ENCODE measurements around the gene FGF11. TPM values are rescaled to one million over a fixed set of nuclear protein-coding genes. Genes with fewer than 3 reads are reported as not detected.

The FGF11 gene
- total RNA-seq, 6 donors from 2014 or later = 0.15 to 2.0 (median 0.57) TPM; not detected in 1

GRCh38 chr17:7427549-7427948 lies 11.8 kb upstream of the FGF11 start:
- H3K4me3 ChIP-seq = no peak overlapping the region
- ATAC-seq (ENCODE audit: low FRiP score in 2 of 2) = no peak
- TF ChIP-seq POLR2AphosphoS5 (IDR thresholded peaks at IDR 0.05) (no peak), POLR2A (IDR thresholded peaks at IDR 0.05) (no peak), EP300 (IDR thresholded peaks at IDR 0.05) (no peak)
- TF ChIP-seq, protein P1, sequence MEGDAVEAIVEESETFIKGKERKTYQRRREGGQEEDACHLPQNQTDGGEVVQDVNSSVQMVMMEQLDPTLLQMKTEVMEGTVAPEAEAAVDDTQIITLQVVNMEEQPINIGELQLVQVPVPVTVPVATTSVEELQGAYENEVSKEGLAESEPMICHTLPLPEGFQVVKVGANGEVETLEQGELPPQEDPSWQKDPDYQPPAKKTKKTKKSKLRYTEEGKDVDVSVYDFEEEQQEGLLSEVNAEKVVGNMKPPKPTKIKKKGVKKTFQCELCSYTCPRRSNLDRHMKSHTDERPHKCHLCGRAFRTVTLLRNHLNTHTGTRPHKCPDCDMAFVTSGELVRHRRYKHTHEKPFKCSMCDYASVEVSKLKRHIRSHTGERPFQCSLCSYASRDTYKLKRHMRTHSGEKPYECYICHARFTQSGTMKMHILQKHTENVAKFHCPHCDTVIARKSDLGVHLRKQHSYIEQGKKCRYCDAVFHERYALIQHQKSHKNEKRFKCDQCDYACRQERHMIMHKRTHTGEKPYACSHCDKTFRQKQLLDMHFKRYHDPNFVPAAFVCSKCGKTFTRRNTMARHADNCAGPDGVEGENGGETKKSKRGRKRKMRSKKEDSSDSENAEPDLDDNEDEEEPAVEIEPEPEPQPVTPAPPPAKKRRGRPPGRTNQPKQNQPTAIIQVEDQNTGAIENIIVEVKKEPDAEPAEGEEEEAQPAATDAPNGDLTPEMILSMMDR (IDR thresholded peaks at IDR 0.05) = no peak
- no peaks in the 10 kb centered on the region for H3K9me3 ChIP-seq
- DNase-seq = no peak
- WGBS, 2 donors = 88 to 93% methylated on average over 7 of the region's 7 CpGs
- H3K27me3 ChIP-seq = no peaks in the 10 kb centered on the region
- no peak overlapping the region for H3K27ac ChIP-seq
- H3K4me1 ChIP-seq = no peaks in the 10 kb centered on the region
- no peaks in the 10 kb centered on the region for H3K36me3 ChIP-seq

DNA sequence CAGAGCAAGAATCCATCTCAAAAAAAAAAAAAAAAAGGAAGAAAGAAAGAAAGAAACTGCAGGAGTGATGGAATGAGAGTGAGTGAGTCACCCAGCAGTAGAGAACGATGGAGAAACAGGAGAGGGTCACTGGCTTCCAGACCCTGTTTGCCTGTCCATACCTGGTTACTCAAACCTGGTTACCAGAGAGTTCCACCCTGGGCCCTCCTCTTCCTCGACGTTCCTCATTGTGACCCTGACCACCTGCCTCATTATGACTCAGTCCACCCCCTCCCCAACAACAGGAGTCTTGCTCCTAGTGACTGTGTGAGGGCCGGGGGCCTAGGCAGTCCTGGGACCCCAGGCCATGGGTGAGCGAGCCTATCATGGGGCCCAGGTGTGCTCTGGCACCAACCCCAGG lies 10.8 kb upstream of the FGF11 start, which contains the start of gene SPEM3:
Gene SPEM3 (plus strand): TSS at position 301 of the 400 bp plus-strand sequence. CDS start 46 bp downstream, at position 347.
- no peak within 1 kb of the TSS for H3K27ac ChIP-seq
- no peaks in the 10 kb centered on the region for H3K27me3 ChIP-seq
- no peaks in the 10 kb centered on the region for H3K36me3 ChIP-seq
- ATAC-seq (ENCODE audit: low FRiP score in 2 of 2) (no peak), DNase-seq (no peak)
- WGBS, 2 donors = 75 to 77% methylated on average over 5 of the region's 5 CpGs
- H3K9me3 ChIP-seq = no peaks in the 10 kb centered on the region
- TF ChIP-seq POLR2A (IDR thresholded peaks at IDR 0.05) (no peak), POLR2AphosphoS5 (IDR thresholded peaks at IDR 0.05) (no peak), EP300 (IDR thresholded peaks at IDR 0.05) (no peak)
- TF ChIP-seq, protein P1 (IDR thresholded peaks at IDR 0.05) = no peak
- H3K4me1 ChIP-seq = no peaks in the 10 kb centered on the region
- H3K4me3 ChIP-seq = no peak within 1 kb of the TSS

DNA sequence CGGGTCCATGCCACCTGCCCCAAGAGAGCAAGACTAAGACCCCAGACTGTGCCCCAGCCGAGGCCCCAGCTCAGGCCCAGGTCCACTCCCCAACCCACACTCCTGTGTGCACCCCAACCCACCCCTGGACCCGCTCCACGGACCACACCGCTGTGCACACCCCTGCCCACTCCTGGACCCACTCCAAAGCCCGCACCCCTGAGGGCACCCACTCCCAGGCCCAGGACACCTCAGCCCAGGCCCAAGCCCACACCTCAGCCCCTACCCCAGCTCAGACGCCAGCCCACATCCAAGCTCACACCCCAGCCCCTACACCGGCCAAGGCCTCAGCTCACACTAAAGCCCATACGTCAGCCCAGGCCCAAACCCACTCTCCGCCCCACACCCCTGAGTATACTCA lies 9.6 kb upstream of the FGF11 start:
- no peaks in the 10 kb centered on the region for H3K27me3 ChIP-seq
- no peak overlapping the region for H3K4me3 ChIP-seq
- H3K27ac ChIP-seq = no peak overlapping the region
- 90 to 93% methylated on average over 8 to 10 of the region's 10 CpGs for whole genome bisulfite sequencing, 2 donors
- no peaks in the 10 kb centered on the region for H3K36me3 ChIP-seq
- peaks cover 0 to 1% (median under 1%) of the 10 kb centered on the region in 4 donors for H3K4me1 ChIP-seq
- ATAC-seq (ENCODE audit: low FRiP score in 2 of 2) = no peak
- no peaks in the 10 kb centered on the region for H3K9me3 ChIP-seq
- no peak for TF ChIP-seq POLR2A (IDR thresholded peaks at IDR 0.05)
- DNase-seq = peak in 1 of 2 donors; percentile 70

- Histone ChIP-seq H3K9me3 (no peaks in the 10 kb centered on the region), H3K4me1 (peaks cover 9 to 14% (median 11%) of the 10 kb centered on the region in 4 donors), H3K27me3 (no peaks in the 10 kb centered on the region), H3K4me3 (no peak overlapping the region), H3K27ac (no peak overlapping the region), H3K36me3 (no peaks in the 10 kb centered on the region)
- DNase-seq (no peak), ATAC-seq (ENCODE audit: low FRiP score in 2 of 2) (no peak)
- TF ChIP-seq POLR2AphosphoS5 (IDR thresholded peaks at IDR 0.05) (no peak), EP300 (IDR thresholded peaks at IDR 0.05) (no peak), POLR2A (IDR thresholded peaks at IDR 0.05) (no peak)
- TF ChIP-seq, protein P1 (IDR thresholded peaks at IDR 0.05) = no peak
- 82% methylated on average over 1 of the region's 1 CpG; no CpG with 5 or more reads in 1 of the 2 donors for WGBS, 2 donors
Observed at GRCh38 chr17:7431231-7431630, 8.1 kb upstream of the FGF11 start.

DNA sequence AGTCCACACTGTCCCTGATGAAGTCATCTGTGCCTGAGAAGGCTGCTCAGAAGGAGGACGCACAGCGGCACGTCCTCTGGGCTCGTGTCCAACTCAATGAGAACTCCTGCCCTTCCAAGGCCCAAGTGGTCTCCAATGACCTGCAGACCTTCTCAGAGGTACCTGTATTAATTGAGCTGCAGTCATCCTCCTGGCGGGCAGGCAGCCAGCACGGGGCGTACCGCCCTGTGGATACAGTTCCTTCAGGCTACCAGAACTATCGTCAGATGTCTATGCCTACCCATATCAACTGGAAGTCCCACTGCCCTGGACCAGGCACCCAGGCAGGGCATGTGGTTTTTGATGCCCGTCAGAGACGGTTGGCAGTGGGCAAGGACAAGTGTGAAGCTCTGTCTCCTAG lies 7.0 kb upstream of the FGF11 start:
- WGBS, 2 donors = 93 to 97% methylated on average over 9 to 11 of the region's 11 CpGs
- TF ChIP-seq POLR2AphosphoS5 (IDR thresholded peaks at IDR 0.05) (no peak), POLR2A (IDR thresholded peaks at IDR 0.05) (no peak), EP300 (IDR thresholded peaks at IDR 0.05) (no peak)
- TF ChIP-seq, protein P1 (IDR thresholded peaks at IDR 0.05) = no peak

More for the DNA sequence above, 7.0 kb upstream of the FGF11 start:
- H3K4me1 ChIP-seq = peaks cover 20 to 25% (median 21%) of the 10 kb centered on the region in 4 donors
- H3K4me3 ChIP-seq = no peak overlapping the region
- no peak overlapping the region for H3K27ac ChIP-seq
- no peak for ATAC-seq (ENCODE audit: low FRiP score in 2 of 2)
- no peaks in the 10 kb centered on the region for H3K9me3 ChIP-seq
- no peaks in the 10 kb centered on the region for H3K27me3 ChIP-seq
- no peaks in the 10 kb centered on the region for H3K36me3 ChIP-seq
- DNase-seq = peak in 1 of 2 donors; percentile 76

Data from upper lobe of left lung (tissue), 6 donors.